Measurements from ENCODE around the gene MTFMT. TPM values are rescaled to one million over a fixed set of nuclear protein-coding genes. Genes with fewer than 3 reads are reported as not detected.

MTFMT gene
- total RNA-seq, 1 donor, result 19.2 TPM

DNA sequence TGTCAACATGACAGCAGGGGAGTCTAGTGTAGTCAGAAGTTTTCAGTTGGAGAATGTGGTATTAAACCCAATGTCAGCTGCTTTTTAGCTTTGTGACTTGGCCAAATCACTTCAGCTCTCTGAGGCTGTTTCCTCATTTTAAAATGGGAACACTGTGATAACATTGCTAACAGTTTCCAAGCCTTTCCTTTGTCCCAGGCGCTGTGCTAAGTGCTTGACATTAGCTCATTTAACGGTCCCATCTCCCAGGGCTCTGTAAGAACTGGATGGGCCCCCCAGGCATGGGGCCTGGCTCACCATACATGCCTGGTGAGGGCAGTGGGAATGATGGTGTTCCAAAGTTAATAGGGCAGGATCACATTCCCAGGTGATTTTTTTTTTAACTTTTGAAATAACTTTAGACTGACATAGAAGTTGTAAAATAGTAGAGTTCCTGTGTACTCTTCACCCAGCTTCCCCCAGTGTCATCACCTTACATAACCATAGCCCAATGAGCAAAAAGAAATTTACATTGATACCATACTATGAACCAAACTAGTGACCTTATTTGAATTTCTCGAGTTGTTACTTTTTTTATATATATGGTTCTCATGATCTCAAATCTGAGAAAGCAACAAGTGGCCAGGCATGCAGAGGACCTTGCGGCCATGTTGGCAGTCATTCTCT, 30.6 kb upstream of the MTFMT start:
- TF ChIP-seq, protein P1, sequence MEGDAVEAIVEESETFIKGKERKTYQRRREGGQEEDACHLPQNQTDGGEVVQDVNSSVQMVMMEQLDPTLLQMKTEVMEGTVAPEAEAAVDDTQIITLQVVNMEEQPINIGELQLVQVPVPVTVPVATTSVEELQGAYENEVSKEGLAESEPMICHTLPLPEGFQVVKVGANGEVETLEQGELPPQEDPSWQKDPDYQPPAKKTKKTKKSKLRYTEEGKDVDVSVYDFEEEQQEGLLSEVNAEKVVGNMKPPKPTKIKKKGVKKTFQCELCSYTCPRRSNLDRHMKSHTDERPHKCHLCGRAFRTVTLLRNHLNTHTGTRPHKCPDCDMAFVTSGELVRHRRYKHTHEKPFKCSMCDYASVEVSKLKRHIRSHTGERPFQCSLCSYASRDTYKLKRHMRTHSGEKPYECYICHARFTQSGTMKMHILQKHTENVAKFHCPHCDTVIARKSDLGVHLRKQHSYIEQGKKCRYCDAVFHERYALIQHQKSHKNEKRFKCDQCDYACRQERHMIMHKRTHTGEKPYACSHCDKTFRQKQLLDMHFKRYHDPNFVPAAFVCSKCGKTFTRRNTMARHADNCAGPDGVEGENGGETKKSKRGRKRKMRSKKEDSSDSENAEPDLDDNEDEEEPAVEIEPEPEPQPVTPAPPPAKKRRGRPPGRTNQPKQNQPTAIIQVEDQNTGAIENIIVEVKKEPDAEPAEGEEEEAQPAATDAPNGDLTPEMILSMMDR (IDR thresholded peaks at IDR 0.05; ENCODE audit: insufficient read depth, low read length), result no peak
- no peak for DNase-seq (ENCODE audit: low read depth)
- no peak overlapping the region for H3K4me3 ChIP-seq (ENCODE audit: low read depth, low read length)

DNA sequence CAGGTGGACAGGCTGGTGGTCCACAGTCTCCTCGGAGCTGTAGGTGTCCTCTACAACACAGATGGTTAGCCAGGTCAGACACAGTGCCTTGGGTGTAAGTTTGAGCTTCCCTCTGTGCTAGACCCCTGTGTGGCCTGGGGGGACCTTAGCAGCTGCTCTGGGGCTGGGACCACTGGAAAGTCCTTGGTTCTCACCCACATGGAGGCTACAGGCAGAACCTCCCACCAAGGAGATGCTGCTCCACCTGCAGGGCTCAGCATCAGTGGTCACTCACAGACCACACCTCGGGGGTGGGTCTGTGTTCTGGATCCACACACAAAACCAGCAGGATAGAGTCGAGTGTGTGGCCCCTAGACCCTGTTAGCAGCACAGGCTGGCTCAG, 29.9 kb upstream of the MTFMT start:
- H3K4me3 ChIP-seq (ENCODE audit: low read depth, low read length), result no peak overlapping the region
- DNase-seq (ENCODE audit: low read depth), result no peak
- TF ChIP-seq, protein P1 (IDR thresholded peaks at IDR 0.05; ENCODE audit: insufficient read depth, low read length), result no peak

- no peak overlapping the region for H3K4me3 ChIP-seq (ENCODE audit: low read depth, low read length)
- TF ChIP-seq, protein P1 (IDR thresholded peaks at IDR 0.05; ENCODE audit: insufficient read depth, low read length), result no peak
- DNase-seq (ENCODE audit: low read depth), result no peak
These were observed 29.2 kb upstream of the MTFMT start for GRCh38 chr15:65058394-65059368.

GRCh38 chr15:65057549-65057940, 28.1 kb upstream of the MTFMT start:
- no peak for DNase-seq (ENCODE audit: low read depth)

DNA sequence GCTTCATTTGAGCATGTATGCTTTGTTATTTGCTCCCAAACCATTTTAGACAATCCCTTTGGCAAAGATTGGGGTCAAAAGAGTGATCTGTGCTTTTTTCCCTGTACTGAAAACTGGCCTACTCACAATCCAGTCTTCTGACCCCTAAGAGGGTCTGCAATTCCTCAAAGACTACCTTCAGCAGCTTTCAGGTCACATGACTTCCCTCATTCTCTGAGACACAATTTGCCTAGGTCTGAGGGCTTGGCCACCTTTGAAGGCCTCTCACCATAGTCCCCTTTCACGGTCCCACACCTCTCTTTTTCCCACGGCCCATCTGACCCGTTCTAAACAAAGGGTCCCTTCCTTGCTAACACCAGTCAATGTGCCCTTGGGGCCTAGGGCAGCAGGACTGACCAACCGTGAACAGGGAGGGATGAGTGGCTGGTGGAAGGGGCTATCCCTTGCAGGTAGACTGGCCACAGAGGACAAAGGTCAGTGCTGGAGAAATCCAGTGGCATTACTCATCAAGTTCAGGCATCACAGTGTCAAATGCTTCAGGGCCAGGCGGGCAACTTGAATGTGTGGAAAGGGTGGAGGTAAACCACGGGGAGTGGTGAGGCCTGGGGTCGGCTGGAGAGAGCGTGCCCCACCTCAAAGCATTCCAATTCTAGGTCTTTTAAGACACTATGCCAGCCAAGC, 27.6 kb upstream of the MTFMT start:
- no peak for DNase-seq (ENCODE audit: low read depth)
- TF ChIP-seq, protein P1 (IDR thresholded peaks at IDR 0.05; ENCODE audit: insufficient read depth, low read length), result no peak
- H3K4me3 ChIP-seq (ENCODE audit: low read depth, low read length), result no peak overlapping the region

More at GRCh38 chr15:65057549-65057940, 28.1 kb upstream of the MTFMT start:
- H3K4me3 ChIP-seq (ENCODE audit: low read depth, low read length), result no peak overlapping the region
- TF ChIP-seq, protein P1 (IDR thresholded peaks at IDR 0.05; ENCODE audit: insufficient read depth, low read length), result no peak

DNA sequence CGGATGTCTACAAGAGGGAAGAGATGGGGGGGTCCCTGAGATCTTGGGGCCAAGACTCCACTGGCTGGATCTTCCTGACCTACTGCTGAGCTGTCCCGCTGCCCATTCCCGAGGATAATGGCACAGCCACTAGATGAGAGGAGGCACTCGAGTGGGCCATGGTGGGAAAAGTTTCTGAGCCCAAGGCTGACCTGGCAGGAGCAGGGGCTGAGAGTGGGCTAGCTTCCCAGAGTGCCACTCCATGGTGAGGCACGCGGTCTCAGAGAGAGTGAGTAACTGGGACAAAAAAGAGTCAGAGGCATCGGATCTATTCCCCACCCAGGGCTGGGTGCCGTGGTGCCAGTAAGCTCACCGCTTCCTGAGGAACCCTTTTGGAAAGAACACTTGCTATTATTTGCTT, 26.7 kb upstream of the MTFMT start:
- no peak for DNase-seq (ENCODE audit: low read depth)
- TF ChIP-seq, protein P1 (IDR thresholded peaks at IDR 0.05; ENCODE audit: insufficient read depth, low read length), result no peak
- H3K4me3 ChIP-seq (ENCODE audit: low read depth, low read length), result no peak overlapping the region

Measured in fibroblast of the aortic adventitia (primary cell).